K562 (cell line): ENCODE measurements around the gene A1BG. TPM values are rescaled to one million over a fixed set of nuclear protein-coding genes. Genes with fewer than 3 reads are reported as not detected.

Source experiments
- ATAC-seq: fragments of 200-7000 bp; cut with Tn5 transposase; 3 replicates; pipeline ENCODE4 v1.9.1; 2020; ENCODE audit warnings: moderate library complexity
- BruUV-seq: library from RNA; stranded (reverse); fragments of 400-500 nt; replicated peaks from 2 replicates; lab custom pipeline; 2021; lab: Mats Ljungman, UMichigan
- CTCF ChIA-PET: fragments of 300-600 bp; formaldehyde crosslinking; extraction: SDS; loops from one replicate; lab custom pipeline; 2021; ENCODE audit warnings: low intra/inter-chr PET ratio; lab: Yijun Ruan, JAX
- POLR2A ChIA-PET: fragments of 300-600, 350-650 bp; sonication (Branson Sonifier 250); formaldehyde crosslinking; extraction: SDS; loops from one replicate; lab custom pipeline; 2021; ENCODE audit warnings: antibody characterized with exemption, inconsistent platforms; lab: Yijun Ruan, JAX
- DNase-seq, 4 experiments: peaks; one replicate each; pipeline versions ENCODE4 v3.0.0 to v3.0.0-alpha.2; 2011 to 2018; ENCODE audit warnings: low spot score in 3 of 4, mixed read lengths in 3 of 4; ENCODE audit errors: extremely low read depth in 1 of 4
- FAIRE-seq: peaks from 2 replicates; lab custom pipeline; 2011; peaks lifted over from hg19 to GRCh38; lab: Jason Lieb, UNC
- H2AFZ ChIP-seq: 2 replicates; pipeline ENCODE4 v1.6.0; 2011; ENCODE audit warnings: low read depth, low read length, control low read depth, inconsistent platforms
- H3K27ac ChIP-seq: fragments of 200-600 bp; 3 replicates; pipeline ENCODE4 v1.8.0; 2011; ENCODE audit warnings: low read depth, mild to moderate bottlenecking, control low read depth, inconsistent platforms, low read length, moderate library complexity, mixed read lengths; ENCODE audit errors: extremely low read depth
- H3K27me3 ChIP-seq, 2 experiments: fragments of 300-600 bp in 1 of 2; 2 replicates in 1 of 2; 3 replicates in 1 of 2; pipeline versions ENCODE4 v1.6.0 to v1.8.0; 2011; ENCODE audit warnings: inconsistent platforms in 2 of 2, low read length in 2 of 2, mild to moderate bottlenecking in 1 of 2, mixed read lengths in 1 of 2, moderate library complexity in 1 of 2; ENCODE audit not compliant: control insufficient read depth in 2 of 2, insufficient read depth in 2 of 2
- H3K36me3 ChIP-seq: fragments of 300-600 bp; 3 replicates; pipeline ENCODE4 v1.8.0; 2011; ENCODE audit warnings: mild to moderate bottlenecking, low read length, inconsistent platforms; ENCODE audit not compliant: control insufficient read depth, insufficient read depth
- H3K4me1 ChIP-seq, 2 experiments: fragments of 200-600 bp in 1 of 2; replicated peaks in 1 of 2; 2 replicates in 1 of 2; 3 replicates in 1 of 2; pipeline versions ENCODE4 v1.5.1 to v1.8.0; 2011; ENCODE audit warnings: inconsistent platforms in 2 of 2, low read length in 2 of 2, mild to moderate bottlenecking in 1 of 2, mixed read lengths in 1 of 2, moderate library complexity in 1 of 2; ENCODE audit not compliant: control insufficient read depth in 2 of 2, insufficient read depth in 2 of 2
- H3K4me2 ChIP-seq: 2 replicates; pipeline ENCODE4 v1.6.1; 2011; ENCODE audit warnings: low read length, control low read depth, inconsistent platforms, mixed read lengths; ENCODE audit not compliant: insufficient read depth
- H3K4me3 ChIP-seq: fragments of 200-600 bp; sonication (generic), shearing (Covaris generic); 2 replicates; pipeline ENCODE4 v1.5.1; 2016; ENCODE audit warnings: control low read depth, inconsistent platforms
- H3K79me2 ChIP-seq: fragments of 200-600 bp; 3 replicates; pipeline ENCODE4 v1.8.0; 2011; ENCODE audit warnings: low read length, inconsistent platforms; ENCODE audit not compliant: control insufficient read depth, insufficient read depth
- H3K9ac ChIP-seq, 2 experiments: 2 replicates each; pipeline versions ENCODE4 v1.6.0 to v1.6.1; 2011; ENCODE audit warnings: low read depth in 2 of 2, low read length in 2 of 2, control low read depth in 1 of 2, inconsistent platforms in 1 of 2, mild to moderate bottlenecking in 1 of 2, mixed read lengths in 1 of 2; ENCODE audit not compliant: insufficient read depth in 1 of 2
- H3K9me1 ChIP-seq: one replicate; pipeline ENCODE4 v1.6.0; 2011; ENCODE audit warnings: inconsistent platforms, mild to moderate bottlenecking, low read length, moderate library complexity; ENCODE audit not compliant: control insufficient read depth, insufficient read depth
- H3K9me3 ChIP-seq: replicated peaks from 2 replicates; pipeline ENCODE4 v1.5.1; 2011; ENCODE audit warnings: low read depth, low read length, inconsistent platforms; ENCODE audit not compliant: control insufficient read depth, insufficient read depth
- H4K20me1 ChIP-seq: replicated peaks from 2 replicates; pipeline ENCODE4 v1.6.1; 2011; ENCODE audit warnings: low read length, inconsistent platforms, mixed read lengths; ENCODE audit not compliant: control insufficient read depth, insufficient read depth
- ATF1 ChIP-seq, 2 experiments: fragments of 450-650 bp in 1 of 2; IDR thresholded peaks; 2 replicates each; pipeline ENCODE4 v1.6.1; 2016; ENCODE audit warnings: missing compliant biosample characterization in 1 of 2, missing genetic modification characterization in 1 of 2
- CBX8 ChIP-seq: fragments of 200-600 bp; sonication (generic); IDR thresholded peaks from 2 replicates; pipeline ENCODE4 v1.6.1; 2012; ENCODE audit warnings: borderline replicate concordance, mixed run types, low read depth, mild to moderate bottlenecking, moderate library complexity, mixed read lengths, low read length, control low read depth, inconsistent platforms; ENCODE audit not compliant: poor library complexity, severe bottlenecking; ENCODE audit errors: extremely low read depth
- MEIS2 ChIP-seq: fragments of 450-650 bp; IDR thresholded peaks from 2 replicates; pipeline ENCODE4 v1.6.1; 2014; ENCODE audit warnings: mild to moderate bottlenecking; ENCODE audit not compliant: partially characterized antibody
- MTA1 ChIP-seq: fragments of 450-650 bp; IDR thresholded peaks from 2 replicates; pipeline ENCODE4 v1.6.1; 2017; ENCODE audit warnings: borderline replicate concordance
- NFATC3 ChIP-seq: fragments of 450-650 bp; IDR thresholded peaks from 2 replicates; pipeline ENCODE4 v1.6.1; 2017; ENCODE audit warnings: mild to moderate bottlenecking
- NKRF ChIP-seq: fragments of 450-650 bp; IDR thresholded peaks from 2 replicates; pipeline ENCODE4 v1.6.1; 2016; ENCODE audit warnings: borderline replicate concordance
- POLR2A ChIP-seq: fragments of 450-650 bp; conservative IDR thresholded peaks from 2 replicates; pipeline ENCODE4 v1.6.1; 2016
- SIN3A ChIP-seq, 2 experiments: fragments of 150-350 bp in 1 of 2; IDR thresholded peaks; 2 replicates each; pipeline ENCODE4 v1.6.1; 2011 to 2016; ENCODE audit warnings: borderline replicate concordance in 2 of 2, low read depth in 2 of 2, low read length in 2 of 2, mild to moderate bottlenecking in 2 of 2, moderate library complexity in 2 of 2; ENCODE audit not compliant: control insufficient read depth in 1 of 2
- ZBTB11 ChIP-seq, 3 experiments: fragments of 200-800 bp in 1 of 3; fragments of 250-450 bp in 1 of 3; fragments of 450-650 bp in 1 of 3; sonication (Bioruptor Pico) in 1 of 3; sonication (Bioruptor generic) in 1 of 3; formaldehyde crosslinking in 1 of 3; IDR thresholded peaks; 2 replicates each; pipeline versions ENCODE4 v1.6.1 to v1.8.0; 2016 to 2022; ENCODE audit warnings: mild to moderate bottlenecking in 2 of 3, missing genetic modification characterization in 2 of 3, missing compliant biosample characterization in 1 of 3, moderate library complexity in 1 of 3
- ZNF224 ChIP-seq: sonication (generic); formaldehyde crosslinking; IDR thresholded peaks from 2 replicates; pipeline ENCODE4 v1.8.0; 2022; ENCODE audit warnings: mild to moderate bottlenecking, missing genetic modification reagents
- WGBS: fragments of 100-300 bp; shearing (Covaris generic); methylation state at CpG from one replicate; pipeline ENCODE4 v1.1.6; 2016; ENCODE audit warnings: low coverage, mixed read lengths; ENCODE audit not compliant: insufficient coverage; ENCODE audit errors: missing lambda C conversion rate; 5-methylcytosine and 5-hydroxymethylcytosine counted together
- in situ Hi-C: fragments of 300-500 bp; cut with MboI; formaldehyde crosslinking; loops from 4 replicates; pipeline ENCODE4 v1.15.0; 2018; ENCODE audit warnings: inconsistent platforms, mixed read lengths
- intact Hi-C: fragments of 100-400 bp; cut with micrococcal nuclease; formaldehyde crosslinking; loops from 2 replicates; pipeline ENCODE4 v1.14.2; 2022
- polyA plus RNA-seq, 8 experiments: library from polyadenylated mRNA; depleted of rRNA in 4 of 8; stranded (reverse) in 5 of 8; unstranded in 3 of 8; fragments of >200 nt; fragmentation: Nextera tagmentation in 2 of 8; fragmentation: Illumina TruSeq in 1 of 8; extraction: Ambion mirVana in 2 of 8; extraction: Trizol in 1 of 8; gene quantifications; 2 replicates each; pipeline versions ENCODE4 v1.2.1 to v1.2.3, GENCODE V29; 2011 to 2014; ENCODE audit warnings: inconsistent platforms in 1 of 8, missing spikeins in 1 of 8
- total RNA-seq, 7 experiments: library from RNA; depleted of rRNA in 6 of 7; stranded (reverse); fragments of >200 nt in 6 of 7; fragmentation: Illumina TruSeq in 2 of 7; extraction: Trizol in 2 of 7; gene quantifications; 2 replicates each; pipeline versions ENCODE4 v1.2.1 to v1.2.3, GENCODE V29; 2011 to 2021; ENCODE audit warnings: low replicate concordance in 1 of 7
- TF ChIP-seq, protein P1 (sequence below): sonication (generic); formaldehyde crosslinking; IDR thresholded peaks from 2 replicates; pipeline ENCODE4 v1.8.0; 2022; ENCODE audit warnings: mild to moderate bottlenecking, missing genetic modification reagents

Gene A1BG
- total and polyA plus RNA-seq, 9 of the 15 experiments (the other 6 are each of a cell fraction or from before 2014, with no cell fraction given): 0.10 to 19.8 (median 2.6) TPM

DNA sequence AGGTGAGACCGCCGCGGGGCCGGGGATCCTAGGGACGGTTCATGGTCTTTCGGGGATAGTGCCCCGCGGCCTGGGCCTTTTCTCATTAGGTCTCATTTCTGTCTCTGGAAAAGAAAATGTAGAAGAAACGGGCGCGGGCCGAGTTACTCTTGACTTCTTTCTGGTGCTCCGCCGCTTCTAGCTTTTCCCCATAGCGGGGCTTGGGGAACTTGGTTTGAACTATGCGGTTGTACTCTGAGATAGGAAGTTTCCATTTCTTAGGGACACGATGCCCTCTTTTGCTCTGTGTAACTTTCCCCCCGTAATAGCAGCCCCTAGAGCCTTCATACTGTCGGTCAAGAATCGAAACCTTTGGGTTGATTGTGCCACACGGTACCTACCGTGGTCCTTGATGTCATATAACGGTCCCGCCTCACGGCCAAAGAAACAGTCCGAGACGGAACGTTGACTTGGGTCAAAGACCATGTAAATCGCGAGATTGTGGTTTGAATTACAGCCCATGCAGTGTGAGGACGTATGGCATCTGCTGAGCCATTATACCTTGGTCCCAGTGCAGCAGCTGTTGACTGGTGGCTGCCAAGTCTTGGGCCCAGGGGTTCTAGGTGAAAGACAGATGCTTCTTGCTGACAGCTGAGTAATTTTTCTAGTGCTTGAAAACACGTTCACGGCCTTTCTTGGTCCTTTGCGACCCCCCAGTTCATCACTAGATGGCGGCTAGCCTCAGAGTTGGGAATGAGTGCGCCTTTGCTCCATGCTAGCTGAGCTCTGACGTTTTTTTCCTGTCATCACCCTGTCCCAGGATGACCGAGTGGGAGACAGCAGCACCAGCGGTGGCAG is 34.3 kb upstream of the A1BG start:
- Histone ChIP-seq H3K27me3 (no peaks in the 10 kb centered on the region), H3K9ac (peak overlapping the region; percentile 98 to 99), H3K27ac (peak overlapping the region; percentile 93), H3K4me3 (peak overlapping the region; percentile 92), H3K36me3 (peaks cover 49% of the 10 kb centered on the region), H2AFZ (no peak overlapping the region; the same call in 1 of the 2 replicates), H3K4me2 (peak overlapping the region; percentile 100), H3K4me1 (peaks cover 25 to 34% of the 10 kb centered on the region in 2 experiments), H3K9me3 (no peaks in the 10 kb centered on the region), H3K79me2 (peaks cover 71% of the 10 kb centered on the region), H3K9me1 (no peaks in the 10 kb centered on the region), H4K20me1 (peaks cover 13% of the 10 kb centered on the region)
- under 1% methylated on average over 38 of the region's 39 CpGs for WGBS
- intact Hi-C loops: loop anchor here (5.0 kb wide), 1 partner anchor 205 kb away; the partner anchor contains the start of gene ZNF274
- FAIRE-seq (peak; percentile 65), ATAC-seq (peak; percentile 6), DNase-seq (peak in 1 of 4 experiments; percentile 59)
- in situ Hi-C loops: no loop called here
- POLR2A ChIA-PET: interaction anchor here (0.6 to 2.0 kb wide), 13 partner anchors 10 to 193 kb away, joined by 3 to 8 read pairs (median 3); partner anchors contain the start of genes ZNF497, ZNF584 and ZSCAN22
- BruUV-seq: TSS peak; percentile 69
- CTCF ChIA-PET: no interaction called here
- peak; percentile 97 for TF ChIP-seq NKRF
- no peak for TF ChIP-seq CBX8
- no peak for TF ChIP-seq ATF1 (CRISPR knock-in tag; IDR thresholded peaks at IDR 0.05)
- TF ChIP-seq ATF1 (tag; IDR thresholded peaks at IDR 0.05): peak; percentile 80
- TF ChIP-seq NFATC3: peak; percentile 58; the same call in 1 of the 2 replicates
- TF ChIP-seq MEIS2: peak; percentile 49
- TF ChIP-seq POLR2A: no peak
- TF ChIP-seq, protein P1, sequence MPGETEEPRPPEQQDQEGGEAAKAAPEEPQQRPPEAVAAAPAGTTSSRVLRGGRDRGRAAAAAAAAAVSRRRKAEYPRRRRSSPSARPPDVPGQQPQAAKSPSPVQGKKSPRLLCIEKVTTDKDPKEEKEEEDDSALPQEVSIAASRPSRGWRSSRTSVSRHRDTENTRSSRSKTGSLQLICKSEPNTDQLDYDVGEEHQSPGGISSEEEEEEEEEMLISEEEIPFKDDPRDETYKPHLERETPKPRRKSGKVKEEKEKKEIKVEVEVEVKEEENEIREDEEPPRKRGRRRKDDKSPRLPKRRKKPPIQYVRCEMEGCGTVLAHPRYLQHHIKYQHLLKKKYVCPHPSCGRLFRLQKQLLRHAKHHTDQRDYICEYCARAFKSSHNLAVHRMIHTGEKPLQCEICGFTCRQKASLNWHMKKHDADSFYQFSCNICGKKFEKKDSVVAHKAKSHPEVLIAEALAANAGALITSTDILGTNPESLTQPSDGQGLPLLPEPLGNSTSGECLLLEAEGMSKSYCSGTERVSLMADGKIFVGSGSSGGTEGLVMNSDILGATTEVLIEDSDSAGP (CRISPR knock-in tag): no peak
- 0 out of 2 replicates have a peak, but pooled peaks have one; percentile 54 for TF ChIP-seq ZNF224
- TF ChIP-seq SIN3A (IDR thresholded peaks at IDR 0.05; ENCODE audit: borderline replicate concordance in 2 of 2, control insufficient read depth in 1 of 2, low read depth in 2 of 2, low read length in 2 of 2): peak in 1 of 2 experiments; percentile 39; a peak in 1 of 4 replicates
- TF ChIP-seq MTA1: no peak
- peak in 1 of 3 experiments; percentile 36; a peak in 1 of 6 replicates for TF ChIP-seq ZBTB11 (CRISPR knock-in tag; IDR thresholded peaks at IDR 0.05)
